Mammary epithelial cell (primary cell): Measurements from ENCODE around the gene NSD1.

Experiments used
- EZH2 ChIP-seq: IDR thresholded peaks from 2 replicates; pipeline ENCODE4 v1.6.1; 2012; ENCODE audit warnings: low read length, inconsistent platforms, borderline replicate concordance
- TF ChIP-seq, protein P1 (sequence below), 2 donors: IDR thresholded peaks in 1 of 2; conservative IDR thresholded peaks in 1 of 2; 2 replicates each; pipeline ENCODE4 v1.5.1; 2011 to 2012; ENCODE audit warnings: inconsistent platforms in 2 of 2, low read length in 2 of 2, mild to moderate bottlenecking in 2 of 2, control low read depth in 1 of 2, low read depth in 1 of 2; ENCODE audit not compliant: insufficient read depth in 1 of 2; ENCODE audit errors: extremely low read depth in 1 of 2

DNA sequence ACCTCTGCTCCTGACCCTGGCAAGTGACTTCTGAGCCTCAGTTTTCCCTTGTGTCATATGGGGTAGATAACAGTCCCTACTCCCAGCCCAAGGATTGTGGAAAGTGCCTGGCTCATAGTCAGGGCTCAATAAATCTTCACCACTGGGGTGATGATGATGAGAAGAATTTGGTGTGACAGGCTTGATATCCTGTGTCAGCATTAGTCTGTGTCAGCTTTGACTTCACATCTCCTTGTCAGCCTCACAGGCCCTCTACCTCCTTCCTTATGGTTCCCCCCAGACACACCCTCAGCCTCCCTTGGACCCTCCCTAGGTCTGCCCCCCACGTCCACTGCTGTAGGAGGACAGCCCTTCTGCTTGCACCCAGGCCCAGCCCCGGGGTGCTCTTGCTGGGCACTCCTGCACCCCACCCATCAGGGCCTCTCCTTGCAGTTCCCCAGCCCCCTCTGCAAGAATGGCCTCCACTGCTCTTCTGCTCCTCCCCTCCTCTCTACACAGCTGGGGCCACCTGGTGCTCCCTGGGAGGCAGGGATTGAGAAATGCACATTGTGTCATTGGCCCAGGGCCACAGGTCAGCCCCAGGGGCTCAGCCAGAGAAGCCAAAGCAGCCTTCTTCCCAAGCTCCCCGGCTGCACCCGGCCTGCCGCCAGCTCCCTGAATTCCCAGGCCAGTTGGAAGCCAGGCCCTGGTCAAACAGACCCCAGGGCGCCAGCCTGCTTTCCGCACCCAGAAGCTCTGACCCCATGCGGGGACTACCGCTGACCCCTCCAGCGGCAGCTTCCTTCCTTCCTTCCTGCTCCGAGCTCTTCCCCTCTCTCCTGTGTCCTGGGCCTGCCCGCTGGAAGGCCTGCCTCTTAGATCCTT is 39.1 kb upstream of the NSD1 start:
- TF ChIP-seq, protein P1, sequence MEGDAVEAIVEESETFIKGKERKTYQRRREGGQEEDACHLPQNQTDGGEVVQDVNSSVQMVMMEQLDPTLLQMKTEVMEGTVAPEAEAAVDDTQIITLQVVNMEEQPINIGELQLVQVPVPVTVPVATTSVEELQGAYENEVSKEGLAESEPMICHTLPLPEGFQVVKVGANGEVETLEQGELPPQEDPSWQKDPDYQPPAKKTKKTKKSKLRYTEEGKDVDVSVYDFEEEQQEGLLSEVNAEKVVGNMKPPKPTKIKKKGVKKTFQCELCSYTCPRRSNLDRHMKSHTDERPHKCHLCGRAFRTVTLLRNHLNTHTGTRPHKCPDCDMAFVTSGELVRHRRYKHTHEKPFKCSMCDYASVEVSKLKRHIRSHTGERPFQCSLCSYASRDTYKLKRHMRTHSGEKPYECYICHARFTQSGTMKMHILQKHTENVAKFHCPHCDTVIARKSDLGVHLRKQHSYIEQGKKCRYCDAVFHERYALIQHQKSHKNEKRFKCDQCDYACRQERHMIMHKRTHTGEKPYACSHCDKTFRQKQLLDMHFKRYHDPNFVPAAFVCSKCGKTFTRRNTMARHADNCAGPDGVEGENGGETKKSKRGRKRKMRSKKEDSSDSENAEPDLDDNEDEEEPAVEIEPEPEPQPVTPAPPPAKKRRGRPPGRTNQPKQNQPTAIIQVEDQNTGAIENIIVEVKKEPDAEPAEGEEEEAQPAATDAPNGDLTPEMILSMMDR (conservative IDR thresholded peaks at IDR 0.05 in 1 of 2, IDR thresholded peaks at IDR 0.05 in 1 of 2; ENCODE audit: extremely low read depth in 1 of 2, insufficient read depth in 1 of 2, low read depth in 1 of 2, low read length in 2 of 2) = no peak
- no peak for TF ChIP-seq EZH2
